Loucy (cell line): ENCODE results near the gene MGAM2.

Experiments
- H2AFZ ChIP-seq: fragments of 200-600 bp; sonication (generic); 2 replicates; pipeline ENCODE4 v1.6.0; 2016; ENCODE audit warnings: antibody characterized with exemption, mild to moderate bottlenecking, low read length, moderate library complexity
- H3F3A ChIP-seq: fragments of 200-600 bp; 2 replicates; pipeline ENCODE4 v1.6.0; 2016; ENCODE audit warnings: antibody characterized with exemption, low read depth, mild to moderate bottlenecking
- H3K27me3 ChIP-seq: fragments of 200-600 bp; sonication (generic); 2 replicates; pipeline ENCODE4 v1.6.1; 2014; ENCODE audit warnings: low read length, mild to moderate bottlenecking; ENCODE audit not compliant: insufficient read depth, poor library complexity, severe bottlenecking
- H3K36me3 ChIP-seq: fragments of 200-600 bp; sonication (generic); 2 replicates; pipeline ENCODE4 v1.6.1; 2016; ENCODE audit warnings: low read length; ENCODE audit not compliant: insufficient read depth
- H3K4me1 ChIP-seq: fragments of 200-600 bp; sonication (generic); 2 replicates; pipeline ENCODE4 v1.5.1; 2014; ENCODE audit warnings: low read length, mild to moderate bottlenecking; ENCODE audit not compliant: insufficient read depth, poor library complexity, severe bottlenecking
- H3K4me2 ChIP-seq: fragments of 200-600 bp; sonication (generic); 2 replicates; pipeline ENCODE4 v1.6.0; 2014; ENCODE audit warnings: antibody characterized with exemption, low read length, low read depth, mild to moderate bottlenecking; ENCODE audit not compliant: poor library complexity, severe bottlenecking
- H3K4me3 ChIP-seq: fragments of 200-600 bp; sonication (generic); 2 replicates; pipeline ENCODE4 v1.5.1; 2014; ENCODE audit warnings: low read length, mild to moderate bottlenecking, mixed read lengths; ENCODE audit not compliant: poor library complexity, severe bottlenecking
- H3K79me2 ChIP-seq: fragments of 200-600 bp; sonication (generic); 2 replicates; pipeline ENCODE4 v1.6.1; 2014; ENCODE audit warnings: low read length; ENCODE audit not compliant: insufficient read depth
- H3K9ac ChIP-seq: fragments of 200-600 bp; sonication (generic); 2 replicates; pipeline ENCODE4 v1.6.0; 2014; ENCODE audit warnings: mild to moderate bottlenecking, low read depth, low read length, moderate library complexity; ENCODE audit not compliant: poor library complexity, severe bottlenecking
- H3K9me2 ChIP-seq: fragments of 200-600 bp; sonication (generic); replicated peaks from 2 replicates; pipeline ENCODE4 v1.6.1; 2016; ENCODE audit warnings: low read depth, low read length, mixed read lengths
- H3K9me3 ChIP-seq: fragments of 200-600 bp; sonication (generic); 2 replicates; pipeline ENCODE4 v1.6.1; 2014; ENCODE audit warnings: mild to moderate bottlenecking, antibody characterized with exemption, low read length, low read depth; ENCODE audit not compliant: insufficient read depth
- H4K20me1 ChIP-seq: fragments of 200-600 bp; sonication (generic); 2 replicates; pipeline ENCODE4 v1.6.0; 2014; ENCODE audit warnings: antibody characterized with exemption, low read length, mild to moderate bottlenecking; ENCODE audit not compliant: insufficient read depth, poor library complexity, severe bottlenecking
- CTCF ChIP-seq: fragments of 200-600 bp; sonication (generic); conservative IDR thresholded peaks from 2 replicates; pipeline ENCODE4 v1.5.1; 2014; ENCODE audit warnings: mild to moderate bottlenecking, antibody characterized with exemption, low read length
- EZH2phosphoT487 ChIP-seq: fragments of 200-600 bp; IDR thresholded peaks from 2 replicates; pipeline ENCODE4 v1.6.1; 2018; ENCODE audit warnings: antibody characterized with exemption, mild to moderate bottlenecking, moderate library complexity, borderline replicate concordance

MGAM2 gene

GRCh38 chr7:142138996-142139395 lies 27.5 kb downstream of the MGAM2 start:
- Histone ChIP-seq H3K4me3 (no peak overlapping the region), H3K4me2 (no peak overlapping the region), H3F3A (no peaks in the 10 kb centered on the region), H4K20me1 (no peaks in the 10 kb centered on the region), H3K9ac (no peak overlapping the region), H3K27me3 (peaks cover 9% of the 10 kb centered on the region), H3K9me2 (no peaks in the 10 kb centered on the region), H3K79me2 (no peaks in the 10 kb centered on the region), H3K9me3 (no peaks in the 10 kb centered on the region), H3K4me1 (no peaks in the 10 kb centered on the region), H2AFZ (no peak overlapping the region), H3K36me3 (no peaks in the 10 kb centered on the region)
- TF ChIP-seq EZH2phosphoT487 (no peak), CTCF (no peak)

DNA sequence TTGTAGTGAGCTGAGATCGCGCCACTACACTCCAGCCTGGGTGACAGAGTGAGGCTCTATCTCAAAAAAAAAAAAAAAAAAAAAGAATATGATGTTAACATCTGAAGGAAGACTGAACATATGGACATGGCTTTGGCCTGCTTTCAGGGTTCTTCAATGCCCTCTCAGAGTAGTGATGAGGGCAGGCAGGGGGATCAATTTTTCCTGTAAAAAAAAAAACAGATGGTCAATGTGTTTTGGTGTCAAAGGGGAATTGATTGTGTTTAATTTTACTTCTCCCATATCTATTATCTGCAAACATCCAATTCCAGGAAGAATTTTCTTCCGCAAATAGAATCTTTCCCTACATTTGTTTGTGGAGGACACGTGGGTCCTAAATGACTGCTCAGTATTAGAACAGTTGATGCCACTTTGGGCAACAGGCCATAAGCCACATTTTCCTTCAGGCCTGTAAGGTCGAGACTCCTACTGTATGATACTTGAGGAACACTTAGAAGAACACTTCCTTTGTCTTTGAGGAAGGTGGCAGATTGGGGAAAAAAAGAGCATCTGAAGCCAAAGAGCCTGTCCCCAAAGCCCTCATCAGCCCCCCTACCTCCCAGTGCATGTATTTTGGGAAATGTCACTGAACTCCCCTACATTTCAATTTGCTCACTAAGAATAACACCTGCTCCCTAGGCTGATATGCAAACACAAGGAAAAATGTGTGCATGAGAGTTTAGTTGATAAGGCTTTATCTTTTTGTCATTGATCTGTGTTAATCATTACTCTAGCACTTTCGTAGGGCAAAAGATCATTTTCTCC lies 28.3 kb downstream of the MGAM2 start:
- Histone ChIP-seq H3K9me2 (no peaks in the 10 kb centered on the region), H3K27me3 (peaks cover 9% of the 10 kb centered on the region), H4K20me1 (no peaks in the 10 kb centered on the region), H3K4me3 (no peak overlapping the region), H3K9ac (no peak overlapping the region), H2AFZ (no peak overlapping the region; the same call in 1 of the 2 replicates), H3K4me1 (no peaks in the 10 kb centered on the region), H3K36me3 (no peaks in the 10 kb centered on the region), H3K9me3 (no peaks in the 10 kb centered on the region), H3F3A (no peaks in the 10 kb centered on the region), H3K4me2 (no peak overlapping the region), H3K79me2 (no peaks in the 10 kb centered on the region)
- TF ChIP-seq EZH2phosphoT487 = no peak
- no peak for TF ChIP-seq CTCF

GRCh38 chr7:142140401-142140959 lies 29.0 kb downstream of the MGAM2 start:
- no peaks in the 10 kb centered on the region for H3K9me3 ChIP-seq

More at GRCh38 chr7:142140401-142140959, 29.0 kb downstream of the MGAM2 start:
- H4K20me1 ChIP-seq = no peaks in the 10 kb centered on the region
- no peak overlapping the region for H3K4me2 ChIP-seq
- H3K36me3 ChIP-seq = no peaks in the 10 kb centered on the region
- no peaks in the 10 kb centered on the region for H3K9me2 ChIP-seq
- no peak for TF ChIP-seq EZH2phosphoT487
- no peak for TF ChIP-seq CTCF
- H3K9ac ChIP-seq = no peak overlapping the region
- H3F3A ChIP-seq = no peaks in the 10 kb centered on the region
- H3K27me3 ChIP-seq = peaks cover 9% of the 10 kb centered on the region
- no peaks in the 10 kb centered on the region for H3K79me2 ChIP-seq
- no peak overlapping the region for H3K4me3 ChIP-seq
- no peak overlapping the region; the same call in 1 of the 2 replicates for H2AFZ ChIP-seq
- no peaks in the 10 kb centered on the region for H3K4me1 ChIP-seq
